GM12892 (cell line): ENCODE measurements around the gene DES.

ENCODE experiments used
- POLR2A ChIP-seq: IDR thresholded peaks from 2 replicates; pipeline ENCODE4 v1.6.1; 2011; ENCODE audit warnings: low read depth, low read length, control low read depth
- POLR2AphosphoS5 ChIP-seq: IDR thresholded peaks from 2 replicates; pipeline ENCODE4 v1.6.1; 2011; ENCODE audit warnings: low read depth, low read length, control low read depth

DNA sequence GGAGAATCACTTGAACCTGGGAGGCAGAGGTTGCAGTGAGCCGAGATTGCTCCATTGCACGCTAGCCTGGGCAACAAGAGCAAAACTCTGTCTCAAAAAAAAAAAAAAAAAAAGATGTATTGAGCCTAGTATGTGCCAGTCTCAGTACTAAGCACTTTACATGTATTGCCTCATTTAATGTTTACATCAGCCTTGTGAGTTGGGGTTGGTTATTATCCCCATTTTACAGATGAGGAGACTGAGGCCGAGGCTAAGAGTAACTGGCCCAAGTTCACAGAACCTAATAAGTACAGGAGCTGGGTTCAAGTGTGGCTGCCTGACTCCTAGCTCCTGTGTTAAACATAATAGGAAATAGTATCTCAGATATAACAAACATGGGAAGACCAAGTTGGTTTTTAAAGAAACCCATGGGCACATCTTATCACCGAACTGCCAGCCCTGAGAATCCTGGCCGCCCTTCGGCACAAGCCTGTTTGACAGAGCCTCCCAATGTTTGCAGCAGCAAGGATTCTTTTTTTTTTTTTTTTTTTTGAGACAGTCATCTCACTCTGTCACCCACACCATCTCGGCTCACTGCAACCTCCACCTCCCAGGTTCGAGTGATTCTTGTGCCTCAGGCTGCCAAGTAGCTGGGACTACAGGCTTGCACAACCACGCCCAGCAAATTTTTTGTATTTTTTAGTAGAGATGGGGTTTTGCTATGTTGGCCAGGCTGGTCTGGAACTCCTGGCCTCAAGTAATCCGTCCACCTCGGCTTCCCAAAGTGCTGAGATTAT is 56.3 kb downstream of the DES start:
- TF ChIP-seq POLR2A (no peak), POLR2AphosphoS5 (no peak)
